Heart left ventricle (tissue), 16 donors: Measurements from ENCODE around the gene ANAPC2. TPM values are rescaled to one million over a fixed set of nuclear protein-coding genes. Genes with fewer than 3 reads are reported as not detected.

ENCODE experiments used
- ATAC-seq, 4 donors: fragments of 200-7000 bp; cut with Tn5 transposase; one replicate each; pipeline ENCODE4 v1.9.1; 2020 to 2022; ENCODE audit warnings: moderate library complexity in 4 of 4, mild to moderate bottlenecking in 3 of 4, moderate number of reproducible peaks in 1 of 4
- DNase-seq, 5 donors: peaks; one replicate each; pipeline ENCODE4 v3.0.0-alpha.2; 2020
- H3K27ac ChIP-seq, 12 donors: fragments of 200-600 bp; sonication (generic) in 4 of 12; one replicate each; pipeline versions ENCODE4 v1.5.0 to v1.8.0; 2016 to 2022; ENCODE audit warnings: mild to moderate bottlenecking in 2 of 12
- H3K27me3 ChIP-seq, 9 donors: fragments of 200-600 bp; sonication (generic) in 2 of 9; one replicate each; pipeline versions ENCODE4 v1.5.1 to v1.8.0; 2016 to 2022; ENCODE audit warnings: mild to moderate bottlenecking in 3 of 9
- H3K36me3 ChIP-seq, 9 donors: fragments of 200-600 bp; sonication (generic) in 2 of 9; one replicate each; pipeline versions ENCODE4 v1.5.0 to v1.8.0; 2018 to 2022; ENCODE audit warnings: mild to moderate bottlenecking in 2 of 9
- H3K4me1 ChIP-seq, 12 donors: fragments of 200-600 bp; sonication (generic) in 4 of 12; one replicate each; pipeline versions ENCODE4 v1.5.0 to v1.8.0; 2016 to 2022; ENCODE audit warnings: mild to moderate bottlenecking in 3 of 12
- H3K4me3 ChIP-seq, 12 donors: fragments of 200-600 bp; sonication (generic) in 4 of 12; one replicate each; pipeline versions ENCODE4 v1.5.0 to v1.8.0; 2017 to 2022; ENCODE audit warnings: mild to moderate bottlenecking in 9 of 12, moderate library complexity in 4 of 12
- H3K9me3 ChIP-seq, 12 donors: fragments of 200-600 bp; sonication (generic) in 4 of 12; one replicate each; pipeline versions ENCODE4 v1.5.0 to v1.8.0; 2016 to 2022; ENCODE audit warnings: mild to moderate bottlenecking in 1 of 12
- POLR2A ChIP-seq, 2 donors: fragments of 450-650 bp; IDR thresholded peaks; one replicate each; pipeline ENCODE4 v1.6.1; 2017; ENCODE audit warnings: antibody characterized with exemption in 2 of 2, mild to moderate bottlenecking in 2 of 2, moderate library complexity in 2 of 2
- WGBS, 4 donors: extraction: QIAGEN DNeasy Blood & Tissue Kit in 2 of 4; methylation state at CpG; one replicate each; pipeline versions ENCODE4 v1.1.5 to v1.1.7; 2013 to 2018; 5-methylcytosine and 5-hydroxymethylcytosine counted together
- intact Hi-C, 10 donors: fragments of 100-400 bp; cut with DNase I; formaldehyde crosslinking; loops; one replicate each; pipeline versions ENCODE4 v1.11.1 to v1.14.2; 2022
- polyA plus RNA-seq, 2 donors: library from polyadenylated mRNA; stranded (reverse); fragments of 200-250 nt; gene quantifications; one replicate each; pipeline ENCODE4 v1.2.3, GENCODE V29; 2013
- total RNA-seq, 9 donors: library from RNA; depleted of rRNA in 2 of 9; stranded (reverse); fragments of >200 nt in 2 of 9; fragmentation: NEBNext Ultra II Directional in 3 of 9; extraction: Animal tissue kit (Norgen Biotek cat#: 25700) in 3 of 9; gene quantifications; one replicate each; pipeline versions ENCODE4 v1.1.0 to v1.2.4, GENCODE V29; 2016 to 2023
- TF ChIP-seq, protein P1 (sequence below), 12 donors: fragments of 200-600 bp; sonication (generic) in 4 of 12; IDR thresholded peaks; one replicate each; pipeline versions ENCODE4 v1.5.0 to v1.8.0; 2018 to 2022; ENCODE audit warnings: antibody characterized with exemption in 12 of 12, mild to moderate bottlenecking in 5 of 12
- donor health status: ischemic (EF 13 %, LVEDD 7.1; RV severe dilation, severe dysfunction).
- donor health status: healthy with polysubstance abuse.
- donor health status: DM: no; HTN: yes; CAD: no.
- donor health status: DM: no; HTN: no; CAD: no.
- donor health status: ischemic (EF 25% LVEDD 6.9; RV normal size, moderate dysfunction).
- donor health status: ischemic (EF 25% LVEDD 5.7; RV mildly dilated, moderate dysfunction).
- donor health status: healthy.
- donor health status: DM: yes; HTN: yes; CAD: no.
- donor health status: ischemic (EF 35%, LVEDD 5.7; RV mildly dilated, moderate dysfunction).
- donor health status: nonischemic (EF 11% LVEDD 7.7; RV severe dilation, severe dysfunction).
- donor health status: DM: yes; HTN: yes; CAD: no.
- donor health status: PGD.
- donor health status: ischemic (EF 29% LVEDD 5.4; RV normal size, mild dysfunction).
- donor health status: nonischemic (EF 23%, LVEDD 6.1; RV moderate dilation, normal function).

The ANAPC2 gene
- total and polyA plus RNA-seq, 11 donors = 14.3 to 35.9 (median 28.9) TPM

DNA sequence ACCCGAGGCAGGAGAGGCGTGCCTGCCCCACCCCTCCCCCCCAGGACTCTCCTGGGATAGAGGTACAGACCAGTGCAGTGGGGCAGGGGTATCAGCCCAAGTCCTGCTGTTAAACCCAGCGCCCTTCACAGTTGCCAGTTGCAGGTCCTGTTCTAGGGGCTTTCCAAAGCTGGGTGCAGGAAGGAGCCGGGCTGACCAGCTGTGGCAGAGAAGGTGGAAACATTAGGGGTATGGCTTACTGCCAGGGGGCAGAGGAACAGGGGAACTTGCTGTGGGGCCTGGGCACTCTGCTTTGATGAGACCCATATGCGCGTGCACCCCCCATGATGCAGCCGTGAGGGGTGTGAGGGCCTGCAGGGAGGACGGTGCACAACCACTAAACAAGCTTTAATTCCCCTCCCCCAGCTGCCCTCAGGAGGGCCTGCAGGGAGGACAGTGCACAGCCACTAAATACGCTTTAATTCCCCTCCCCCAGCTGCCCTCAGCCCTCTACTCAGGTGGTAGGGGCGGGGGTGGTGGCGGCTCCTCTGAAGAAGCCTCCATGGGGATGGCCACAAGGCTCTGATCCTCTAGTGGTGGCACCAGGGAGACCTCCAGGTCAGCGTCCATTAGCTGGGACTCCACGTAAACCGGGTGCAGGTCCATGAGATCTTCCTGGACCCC is 17.7 kb downstream of the ANAPC2 start:
- Histone ChIP-seq H3K9me3 (no peaks in the 10 kb centered on the region), H3K36me3 (no peaks in the 10 kb centered on the region), H3K4me3 (no peak overlapping the region), H3K27me3 (peaks cover 35 to 70% (median 45%) of the 10 kb centered on the region in 9 donors), H3K27ac (no peak overlapping the region), H3K4me1 (peaks cover 6 to 35% (median 20%) of the 10 kb centered on the region in 12 donors)
- WGBS, 4 donors = 43 to 66% (median 49%) methylated on average over 11 to 14 of the region's 14 CpGs
- ATAC-seq = no peak
- TF ChIP-seq POLR2A (IDR thresholded peaks at IDR 0.05) = no peak
- TF ChIP-seq, protein P1, sequence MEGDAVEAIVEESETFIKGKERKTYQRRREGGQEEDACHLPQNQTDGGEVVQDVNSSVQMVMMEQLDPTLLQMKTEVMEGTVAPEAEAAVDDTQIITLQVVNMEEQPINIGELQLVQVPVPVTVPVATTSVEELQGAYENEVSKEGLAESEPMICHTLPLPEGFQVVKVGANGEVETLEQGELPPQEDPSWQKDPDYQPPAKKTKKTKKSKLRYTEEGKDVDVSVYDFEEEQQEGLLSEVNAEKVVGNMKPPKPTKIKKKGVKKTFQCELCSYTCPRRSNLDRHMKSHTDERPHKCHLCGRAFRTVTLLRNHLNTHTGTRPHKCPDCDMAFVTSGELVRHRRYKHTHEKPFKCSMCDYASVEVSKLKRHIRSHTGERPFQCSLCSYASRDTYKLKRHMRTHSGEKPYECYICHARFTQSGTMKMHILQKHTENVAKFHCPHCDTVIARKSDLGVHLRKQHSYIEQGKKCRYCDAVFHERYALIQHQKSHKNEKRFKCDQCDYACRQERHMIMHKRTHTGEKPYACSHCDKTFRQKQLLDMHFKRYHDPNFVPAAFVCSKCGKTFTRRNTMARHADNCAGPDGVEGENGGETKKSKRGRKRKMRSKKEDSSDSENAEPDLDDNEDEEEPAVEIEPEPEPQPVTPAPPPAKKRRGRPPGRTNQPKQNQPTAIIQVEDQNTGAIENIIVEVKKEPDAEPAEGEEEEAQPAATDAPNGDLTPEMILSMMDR (IDR thresholded peaks at IDR 0.05) = no peak
- intact Hi-C loops = no loop called here
- DNase-seq = no peak

DNA sequence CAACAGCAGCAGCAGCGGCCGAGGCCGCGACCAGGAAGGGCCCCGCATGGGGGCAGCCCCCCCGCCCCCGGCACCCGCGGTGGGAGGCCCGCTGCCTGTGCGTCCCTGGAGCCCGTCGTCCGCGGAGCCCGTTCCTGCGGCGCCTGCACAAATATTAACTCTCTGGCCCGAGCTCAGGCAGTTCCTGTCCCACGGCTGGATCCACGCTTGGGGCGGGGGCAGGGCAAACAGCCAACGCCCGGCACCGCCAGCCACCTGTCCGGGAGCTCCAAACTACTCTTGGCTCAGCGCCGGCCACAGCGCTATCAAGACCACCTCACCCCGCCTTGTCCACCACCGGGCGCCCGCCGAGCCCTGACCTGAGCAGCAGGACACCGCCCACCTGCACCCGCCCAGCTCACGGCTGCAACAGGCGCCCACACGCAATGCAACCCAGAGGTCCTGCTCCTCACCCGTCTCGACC is 18.4 kb downstream of the ANAPC2 start, which contains the start of gene LRRC26:
LRRC26 (minus strand) TSS at position 156 of the 463 bp plus-strand sequence; CDS start at position 48, 108 bp downstream.
- WGBS, 4 donors = 0 to 12% (median 9%) methylated on average over 2 to 41 of the region's 41 CpGs
- ATAC-seq (no peak), DNase-seq (no peak)
- intact Hi-C loops = loop anchor here in 1 of 10 donors (5.0 kb wide), 1 partner anchor 43 kb away; no protein-coding TSS in a partner anchor
- peak within 1 kb of the TSS; percentile 21 to 55 (median 40) for H3K4me3 ChIP-seq
- H3K27ac ChIP-seq = no peak within 1 kb of the TSS
- TF ChIP-seq POLR2A (IDR thresholded peaks at IDR 0.05) = no peak
- TF ChIP-seq, protein P1 (IDR thresholded peaks at IDR 0.05) = no peak
- H3K36me3 ChIP-seq = no peaks in the 10 kb centered on the region
- no peaks in the 10 kb centered on the region for H3K9me3 ChIP-seq
- H3K27me3 ChIP-seq = peaks cover 42 to 77% (median 52%) of the 10 kb centered on the region in 9 donors
- H3K4me1 ChIP-seq = peaks cover 6 to 35% (median 20%) of the 10 kb centered on the region in 12 donors

DNA sequence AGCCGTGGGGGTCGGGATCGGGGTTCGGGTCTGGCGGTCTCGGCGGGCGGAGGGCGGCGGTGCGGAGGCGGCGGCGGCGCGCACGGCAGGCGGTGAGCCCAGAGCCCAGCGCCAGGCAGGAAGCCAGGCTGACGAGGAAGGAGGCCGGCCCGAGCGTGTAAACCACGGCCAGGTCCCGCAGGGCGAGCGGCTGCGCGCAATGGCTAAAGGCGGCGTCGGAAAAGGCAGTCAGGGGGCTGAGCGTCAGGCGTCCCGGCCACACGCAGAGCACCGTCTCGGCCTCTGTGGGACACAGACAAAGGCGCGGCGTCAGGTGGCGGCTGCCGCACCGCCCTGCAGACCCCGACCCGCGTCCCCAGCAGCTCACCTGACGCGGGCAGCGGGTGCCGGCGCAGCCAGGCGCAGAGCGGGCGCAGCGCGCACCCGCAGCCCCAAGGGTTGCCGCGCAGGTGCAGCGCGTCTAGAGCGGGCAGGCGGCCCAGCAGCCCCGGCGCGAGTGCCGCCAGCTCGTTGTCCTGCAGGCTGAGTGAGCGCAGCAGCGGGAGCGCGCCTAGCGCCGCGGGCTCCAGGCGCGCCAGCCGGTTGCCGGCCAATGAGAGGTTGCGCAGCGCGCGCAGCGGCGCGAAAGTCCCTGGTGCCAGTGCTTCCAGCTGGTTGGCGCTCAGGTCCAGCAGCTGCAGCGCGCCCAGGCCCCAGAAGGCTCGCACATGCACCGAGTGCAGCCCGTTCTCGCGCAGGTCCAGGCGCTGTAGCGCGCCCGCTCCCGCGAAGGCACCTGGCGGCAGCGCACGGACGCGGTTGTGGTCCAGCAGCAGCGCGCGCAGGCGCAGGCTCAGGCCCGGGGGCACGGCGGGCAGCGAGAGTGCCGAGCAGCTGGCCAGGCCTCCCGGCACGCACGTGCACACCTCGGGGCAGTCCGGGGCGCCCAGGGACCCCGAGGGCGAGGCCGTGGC is 19.2 kb downstream of the ANAPC2 start:
- peak in 2 of 4 donors; percentile 44 for ATAC-seq
- Histone ChIP-seq H3K4me1 (peaks cover 6 to 35% (median 20%) of the 10 kb centered on the region in 12 donors), H3K36me3 (no peaks in the 10 kb centered on the region), H3K27me3 (peaks cover 49 to 85% (median 59%) of the 10 kb centered on the region in 9 donors), H3K9me3 (no peaks in the 10 kb centered on the region), H3K4me3 (peak overlapping the region; percentile 21 to 55 (median 40)), H3K27ac (no peak overlapping the region)
- TF ChIP-seq, protein P1 (IDR thresholded peaks at IDR 0.05) = no peak
- no peak for TF ChIP-seq POLR2A (IDR thresholded peaks at IDR 0.05)
- intact Hi-C loops = loop anchor here in 1 of 10 donors (5.0 kb wide), 1 partner anchor 42 kb away; no protein-coding TSS in a partner anchor
- WGBS, 4 donors = 0 to 1% (median 1%) methylated on average over 22 to 124 of the region's 124 CpGs
- no peak for DNase-seq
